Transverse colon (tissue), 4 donors: ENCODE results near the gene AGXT. TPM values are rescaled to one million over a fixed set of nuclear protein-coding genes. Genes with fewer than 3 reads are reported as not detected.
A peak's percentile ranks its signal among the peaks of the same experiment; 100 is the strongest.

Experiments
- DNase-seq: peaks from one replicate; pipeline ENCODE4 v3.0.0-alpha.2; 2019
- H3K27ac ChIP-seq, 4 donors: fragments of 200-600 bp; sonication (generic); 2 replicates each; pipeline ENCODE4 v1.5.1; 2016 to 2018; ENCODE audit warnings: inconsistent platforms in 4 of 4
- H3K27me3 ChIP-seq: fragments of 200-600 bp; sonication (generic); 2 replicates; pipeline ENCODE4 v1.5.1; 2017; ENCODE audit warnings: inconsistent platforms
- H3K36me3 ChIP-seq, 4 donors: fragments of 200-600 bp; sonication (generic); 2 replicates each; pipeline ENCODE4 v1.5.1; 2017 to 2019; ENCODE audit warnings: inconsistent platforms in 4 of 4
- H3K4me1 ChIP-seq, 4 donors: fragments of 200-600 bp; sonication (generic); 2 replicates each; pipeline ENCODE4 v1.5.1; 2017 to 2020; ENCODE audit warnings: inconsistent platforms in 4 of 4
- H3K4me3 ChIP-seq, 4 donors: fragments of 200-600 bp; sonication (generic); 1 replicate in 1 of 4; 2 replicates in 3 of 4; pipeline versions ENCODE4 v1.5.1 to v1.6.1; 2017 to 2019; ENCODE audit warnings: inconsistent platforms in 4 of 4
- H3K9me3 ChIP-seq, 2 donors: fragments of 200-600 bp; sonication (generic); 2 replicates each; pipeline ENCODE4 v1.5.1; 2017 to 2019; ENCODE audit warnings: inconsistent platforms in 2 of 2
- CTCF ChIP-seq, 5 experiments: fragments of 200-600 bp in 3 of 5; fragments of 450-650 bp in 2 of 5; sonication (generic) in 3 of 5; IDR thresholded peaks; 1 replicate in 2 of 5; 2 replicates in 3 of 5; pipeline ENCODE4 v1.5.1; 2016 to 2017; ENCODE audit warnings: antibody characterized with exemption in 5 of 5, inconsistent platforms in 3 of 5, mild to moderate bottlenecking in 2 of 5, moderate library complexity in 1 of 5
- EP300 ChIP-seq: sonication (generic); formaldehyde crosslinking; IDR thresholded peaks from one replicate; pipeline ENCODE4 v1.6.1; 2017; ENCODE audit warnings: antibody characterized with exemption, low read depth
- POLR2A ChIP-seq: fragments of 450-650 bp; IDR thresholded peaks from one replicate; pipeline ENCODE4 v1.6.1; 2016; ENCODE audit warnings: antibody characterized with exemption, mild to moderate bottlenecking, moderate library complexity
- POLR2AphosphoS5 ChIP-seq, 3 donors: sonication (generic); formaldehyde crosslinking; IDR thresholded peaks; one replicate each; pipeline ENCODE4 v1.6.1; 2016; ENCODE audit warnings: antibody characterized with exemption in 3 of 3
- WGBS, 2 donors: methylation state at CpG; one replicate each; pipeline ENCODE4 v1.1.5; 2018; ENCODE audit warnings: low coverage in 1 of 2; 5-methylcytosine and 5-hydroxymethylcytosine counted together
- in situ Hi-C, 4 donors: fragments of 200-750 bp; cut with MboI; loops; one replicate each; pipeline versions ENCODE4 v1.15.0 to v1.15.1; 2017; ENCODE audit warnings: low sequenced_read_pairs in 3 of 4, low pct_ligation_motif_present in 1 of 4, low pct_unique_long_range_greater_than_20kb in 1 of 4
- intact Hi-C: fragments of 100-400 bp; cut with DNase I; formaldehyde crosslinking; loops from one replicate; pipeline ENCODE4 v1.15.1; 2023; ENCODE audit warnings: low total_unique reads
- total RNA-seq, 4 donors: library from RNA; depleted of rRNA; stranded (reverse); fragments of >200 nt; gene quantifications; one replicate each; pipeline ENCODE4 v1.1.0, GENCODE V29; 2016

AGXT gene
- total RNA-seq, 4 donors from 2014 or later = 0.32 to 2.2 (median 0.82) TPM; not detected in 1

- no peaks in the 10 kb centered on the region for H3K9me3 ChIP-seq
- no peaks in the 10 kb centered on the region for H3K36me3 ChIP-seq
- H3K4me3 ChIP-seq = no peak overlapping the region
- H3K4me1 ChIP-seq = peaks cover 0 to 17% (median 5%) of the 10 kb centered on the region in 4 donors
- WGBS, 2 donors = 28% methylated on average over 21 of the region's 34 CpGs; no CpG with 5 or more reads in 1 of the 2 donors
- peaks cover 27% of the 10 kb centered on the region for H3K27me3 ChIP-seq
- H3K27ac ChIP-seq = no peak overlapping the region
- intact Hi-C loops (no loop called here), in situ Hi-C loops (no loop called here)
- DNase-seq = no peak
- no peak for TF ChIP-seq CTCF (IDR thresholded peaks at IDR 0.05)
Observed at GRCh38 chr2:240915526-240916341, 47.1 kb downstream of the AGXT start.

- Histone ChIP-seq H3K36me3 (no peaks in the 10 kb centered on the region), H3K4me1 (peaks cover 0 to 17% (median 5%) of the 10 kb centered on the region in 4 donors), H3K27me3 (peaks cover 27% of the 10 kb centered on the region), H3K4me3 (peak overlapping the region in 1 of 4 donors; percentile 4), H3K9me3 (no peaks in the 10 kb centered on the region), H3K27ac (peak overlapping the region in 3 of 4 donors; percentile 14 to 46 (median 21))
- WGBS, 2 donors = 60% methylated on average over 1 of the region's 24 CpGs; no CpG with 5 or more reads in 1 of the 2 donors
- peak in 1 of 3 donors; percentile 28 for TF ChIP-seq POLR2AphosphoS5 (IDR thresholded peaks at IDR 0.05)
- TF ChIP-seq EP300 = no peak
- no peak for TF ChIP-seq CTCF (IDR thresholded peaks at IDR 0.05)
- no peak for DNase-seq
- in situ Hi-C loops = no loop called here
- intact Hi-C loops = no loop called here
Observed at GRCh38 chr2:240916571-240917008, 48.0 kb downstream of the AGXT start.

- Histone ChIP-seq H3K9me3 (no peaks in the 10 kb centered on the region), H3K27ac (peak overlapping the region in 3 of 4 donors; percentile 14 to 46 (median 21)), H3K4me1 (peaks cover 0 to 17% (median 5%) of the 10 kb centered on the region in 4 donors), H3K36me3 (no peaks in the 10 kb centered on the region), H3K27me3 (peaks cover 27% of the 10 kb centered on the region), H3K4me3 (peak overlapping the region in 1 of 4 donors; percentile 4)
- in situ Hi-C loops (no loop called here), intact Hi-C loops (no loop called here)
- 79% methylated on average over 19 of the region's 20 CpGs; no CpG with 5 or more reads in 1 of the 2 donors for WGBS, 2 donors
- DNase-seq = peak; percentile 5
- TF ChIP-seq CTCF (IDR thresholded peaks at IDR 0.05) (no peak), EP300 (no peak), POLR2A (no peak), POLR2AphosphoS5 (IDR thresholded peaks at IDR 0.05) (no peak)
Observed at GRCh38 chr2:240917009-240917683, 48.5 kb downstream of the AGXT start.

- no peak for TF ChIP-seq EP300
- no peak for TF ChIP-seq POLR2A
- TF ChIP-seq CTCF (IDR thresholded peaks at IDR 0.05) = no peak
- TF ChIP-seq POLR2AphosphoS5 (IDR thresholded peaks at IDR 0.05) = no peak
- H3K9me3 ChIP-seq = no peaks in the 10 kb centered on the region
- no peak overlapping the region for H3K4me3 ChIP-seq
- intact Hi-C loops = no loop called here
- no peak overlapping the region for H3K27ac ChIP-seq
- in situ Hi-C loops = no loop called here
- H3K4me1 ChIP-seq = peaks cover 0 to 17% (median 5%) of the 10 kb centered on the region in 4 donors
- H3K36me3 ChIP-seq = no peaks in the 10 kb centered on the region
- 67% methylated on average over 6 of the region's 10 CpGs; no CpG with 5 or more reads in 1 of the 2 donors for WGBS, 2 donors
- peak; percentile 8 for DNase-seq
- H3K27me3 ChIP-seq = peaks cover 27% of the 10 kb centered on the region
Observed at GRCh38 chr2:240917684-240918257, 49.1 kb downstream of the AGXT start.
